SW480 (cell line): ENCODE data around the gene CCDC171.

Experiments used
- DNase-seq: peaks from one replicate; pipeline ENCODE4 v3.0.0-alpha.2; 2016; ENCODE audit warnings: low spot score

CCDC171 gene

DNA sequence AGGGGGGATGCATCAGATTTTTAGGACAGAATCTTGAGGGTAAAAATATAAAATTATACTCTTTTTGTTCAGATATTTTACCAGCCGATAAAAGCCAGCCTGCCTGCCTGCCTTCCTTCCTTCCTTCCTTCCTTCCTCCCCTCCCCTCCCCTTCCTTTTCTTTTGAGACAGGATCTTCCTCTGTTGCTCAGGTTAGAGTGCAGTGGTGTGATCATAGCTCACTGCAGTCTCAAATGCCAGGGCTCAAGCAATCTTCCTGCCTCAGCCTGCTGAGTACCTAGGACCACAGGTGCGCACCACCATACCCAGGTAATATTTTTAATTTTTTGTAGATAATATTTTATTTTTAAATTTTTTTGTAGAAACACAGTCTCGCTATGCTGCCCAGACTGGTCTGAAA lies 330.0 kb downstream of the CCDC171 start:
- no peak for DNase-seq

DNA sequence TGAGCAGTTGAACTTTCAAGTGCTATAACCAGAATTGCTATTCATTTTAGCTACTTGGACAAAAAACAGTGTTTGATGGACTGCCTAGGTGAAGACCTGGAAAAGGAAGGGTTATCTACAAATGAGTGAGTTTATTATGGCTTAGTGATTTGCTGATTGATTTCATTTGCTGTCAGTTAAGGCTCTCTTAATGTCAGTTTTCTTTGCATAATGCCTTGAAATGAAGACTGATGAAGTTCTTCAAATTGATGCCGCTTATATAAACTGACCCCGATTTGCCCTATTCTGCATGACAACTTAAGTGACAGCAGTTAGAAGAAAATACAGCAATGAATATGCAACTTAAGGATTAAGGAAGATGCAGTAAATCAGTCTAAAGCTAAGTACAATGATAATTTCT lies 332.6 kb downstream of the CCDC171 start:
- DNase-seq: no peak

DNA sequence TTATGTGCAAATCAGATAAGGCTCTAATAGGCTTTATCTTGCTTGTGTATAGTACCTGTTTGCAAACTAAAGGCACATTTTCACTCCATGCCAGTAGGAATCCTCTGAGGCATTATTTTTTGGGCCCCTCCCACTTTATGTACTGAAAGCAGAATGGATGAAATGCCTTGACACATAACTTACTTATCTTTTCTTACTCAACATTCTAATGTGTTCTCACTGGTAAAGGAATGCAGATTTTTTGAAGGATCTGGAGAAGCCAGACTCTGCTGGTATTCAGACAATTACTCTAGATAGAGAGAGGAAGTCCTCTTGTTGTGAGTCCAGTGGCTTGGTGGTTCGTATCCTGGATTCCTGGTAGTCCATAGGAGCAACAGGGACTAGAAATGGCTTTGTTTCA lies 336.7 kb downstream of the CCDC171 start:
- no peak for DNase-seq

DNA sequence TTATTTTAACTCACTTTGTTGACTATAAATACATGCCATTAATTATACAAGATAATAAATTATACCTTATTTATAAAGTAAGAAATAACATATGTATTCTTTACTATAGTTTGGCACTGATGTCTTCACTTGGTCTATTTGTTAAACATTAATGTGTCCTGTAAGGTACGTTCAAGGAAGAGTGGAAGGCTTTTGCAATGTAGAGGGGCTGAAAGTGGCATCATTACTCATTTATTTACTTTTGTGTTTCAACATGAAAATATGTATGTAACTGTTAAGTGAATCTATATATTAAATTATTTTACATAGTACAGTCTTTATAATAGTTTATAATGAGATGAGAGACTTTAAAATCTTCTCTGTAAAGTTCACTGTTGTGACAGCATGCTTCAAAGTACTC lies 348.7 kb downstream of the CCDC171 start:
- no peak for DNase-seq

DNA sequence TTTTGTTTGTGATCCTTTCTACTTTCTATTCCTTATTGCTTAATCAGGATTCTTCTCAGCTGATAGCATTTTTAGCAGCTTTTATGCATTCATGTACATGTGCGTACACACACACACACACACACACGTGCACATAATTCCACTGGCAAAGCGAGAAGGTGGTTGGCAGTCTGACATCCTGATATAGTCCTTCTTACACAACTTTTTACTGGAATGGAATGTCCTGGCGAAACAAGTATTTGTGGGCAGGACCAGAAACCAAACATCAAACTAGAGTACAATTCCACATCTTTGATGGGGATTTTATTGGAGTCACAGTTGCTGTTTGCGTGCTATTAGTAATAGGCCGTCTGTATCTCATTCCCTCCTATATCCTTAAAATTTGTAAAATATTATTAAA lies 356.5 kb downstream of the CCDC171 start:
- no peak for DNase-seq

DNA sequence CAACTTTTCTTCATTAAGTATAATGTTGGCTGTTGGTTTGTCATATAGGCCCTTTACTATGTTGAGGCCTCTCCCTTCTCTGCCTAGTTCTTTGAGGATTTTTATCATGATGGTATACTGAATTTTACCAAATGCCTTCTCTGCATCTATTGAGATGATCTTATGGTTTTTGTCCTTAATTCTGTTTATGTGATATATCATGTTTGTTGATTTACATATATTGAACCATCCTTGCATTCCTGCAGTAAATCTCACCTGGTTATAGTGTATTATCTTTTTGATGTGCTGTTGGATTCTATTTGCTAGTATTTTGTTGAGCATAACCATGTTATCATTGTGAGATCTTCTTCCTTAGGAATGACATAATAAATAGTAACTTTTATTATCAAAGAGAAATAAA lies 362.9 kb downstream of the CCDC171 start:
- DNase-seq: no peak

DNA sequence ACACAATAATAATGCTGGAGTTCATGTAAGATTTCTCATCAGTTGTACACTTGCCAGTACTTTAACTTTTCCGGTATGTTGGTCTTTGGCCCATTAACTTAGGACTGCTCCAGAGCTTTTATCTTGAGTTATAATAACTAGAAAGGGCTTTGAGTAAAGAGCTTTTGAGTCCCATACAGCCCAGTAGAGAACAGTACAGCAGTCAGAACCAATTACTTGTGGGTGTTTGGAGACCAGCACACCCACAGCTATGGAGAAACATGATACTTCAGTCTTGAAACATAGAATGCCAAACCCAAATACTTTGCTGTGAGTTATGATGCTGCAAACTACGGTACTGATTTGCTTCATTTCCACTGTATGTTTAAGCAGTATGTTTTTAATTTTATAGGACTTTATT lies 374.3 kb downstream of the CCDC171 start:
- no peak for DNase-seq

DNA sequence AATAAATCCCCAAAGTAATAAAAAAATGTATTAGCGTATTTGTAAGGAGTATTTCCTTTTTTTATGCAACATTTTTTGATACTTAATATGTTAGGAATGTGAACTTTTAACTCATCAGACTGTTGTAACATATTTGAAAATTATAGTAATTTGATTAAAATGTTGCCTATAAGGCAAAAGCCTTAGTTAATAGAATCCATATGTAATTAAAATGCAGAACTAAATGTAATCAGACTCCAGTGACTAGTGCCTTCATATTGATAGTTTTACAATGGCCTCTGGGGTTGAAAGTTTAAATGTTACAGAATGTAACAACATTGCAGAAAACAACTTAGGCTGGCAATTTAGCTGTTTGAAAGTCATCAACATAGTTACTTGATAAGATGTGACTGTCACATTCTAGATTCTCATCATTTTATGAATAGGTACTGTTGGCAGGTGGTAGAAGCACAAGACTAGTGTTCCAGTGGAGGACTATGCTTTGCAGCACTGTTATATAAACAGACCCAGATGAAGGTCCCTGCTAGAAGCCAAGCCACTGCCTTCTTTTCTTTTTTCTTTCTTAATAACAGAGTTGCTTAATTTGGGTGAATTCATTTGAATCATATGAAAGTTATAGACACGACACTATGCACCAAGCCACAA lies 382.9 kb downstream of the CCDC171 start:
- no peak for DNase-seq

DNA sequence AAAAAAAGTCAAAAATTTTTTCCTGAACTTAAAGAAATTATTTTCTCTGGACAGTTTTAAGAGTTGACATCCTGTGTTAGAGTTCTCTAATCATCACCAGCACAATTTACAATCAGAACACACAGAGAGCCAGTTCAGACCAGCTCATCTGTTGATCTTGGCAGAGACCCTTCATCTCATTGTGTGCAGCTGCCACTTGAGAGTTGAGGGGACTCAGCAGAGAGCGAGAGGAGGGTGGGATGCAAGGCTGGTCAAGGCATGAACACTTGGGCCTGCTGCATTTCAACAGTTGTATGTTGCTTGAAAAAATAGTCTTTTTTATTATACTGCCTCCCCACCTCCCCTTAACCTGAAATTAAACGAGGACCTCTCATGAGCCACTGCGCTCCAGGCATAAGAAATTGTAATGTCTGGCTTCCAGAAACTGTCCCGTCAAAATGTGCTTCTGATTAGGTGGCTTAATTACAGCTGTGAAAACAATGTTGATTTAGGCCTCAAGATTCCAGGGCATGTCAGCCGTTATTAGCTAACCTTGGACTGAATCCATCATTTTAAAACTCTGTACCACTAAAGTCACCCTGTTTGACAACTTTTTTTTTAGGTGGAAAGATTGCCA lies 383.6 kb downstream of the CCDC171 start:
- no peak for DNase-seq

DNA sequence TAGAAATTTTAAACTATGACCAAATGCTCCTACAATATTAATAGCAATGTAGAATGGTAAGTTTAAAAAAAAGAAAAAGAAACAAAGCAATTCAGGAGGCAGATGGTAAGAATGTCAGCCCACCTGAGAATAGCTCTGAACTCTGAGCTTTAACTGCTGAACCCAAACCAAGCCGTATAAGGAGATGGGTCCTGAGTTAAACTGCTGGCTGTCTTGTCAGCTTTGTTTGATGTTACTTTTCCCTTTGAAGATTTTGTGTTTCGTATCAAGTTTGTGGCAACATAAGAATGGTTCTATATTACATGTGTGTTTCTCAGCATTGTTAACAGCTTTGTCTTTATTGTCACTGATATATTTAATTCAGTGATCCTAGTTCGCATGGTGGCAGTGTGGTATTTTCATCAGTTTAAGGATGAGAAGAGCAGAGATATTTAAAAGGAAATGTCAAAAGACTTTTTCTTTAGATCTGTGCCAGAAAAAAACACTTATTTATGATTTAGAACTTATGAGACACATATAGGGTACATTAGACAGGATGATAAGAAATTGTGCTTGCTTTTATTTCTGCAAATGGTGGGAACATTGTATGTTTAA lies 390.1 kb downstream of the CCDC171 start:
- no peak for DNase-seq

DNA sequence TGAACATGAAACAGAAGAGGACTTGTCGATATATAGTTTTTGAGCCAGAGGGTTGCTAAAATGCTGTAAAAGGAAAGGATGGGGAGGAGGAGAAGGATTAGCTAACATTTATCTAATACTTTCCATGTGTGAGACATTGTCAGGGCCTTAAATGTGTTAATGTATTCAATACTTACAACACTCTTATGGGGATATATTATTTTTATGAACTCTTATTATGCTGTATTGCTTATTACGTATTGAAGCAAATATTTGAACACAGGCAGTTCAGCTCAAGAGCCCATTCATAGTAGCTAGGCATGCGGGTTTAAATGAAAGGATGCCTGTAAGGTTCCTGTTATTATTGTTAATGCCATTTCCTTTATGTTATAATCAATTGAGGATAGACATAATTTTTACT lies 391.5 kb downstream of the CCDC171 start:
- no peak for DNase-seq

DNA sequence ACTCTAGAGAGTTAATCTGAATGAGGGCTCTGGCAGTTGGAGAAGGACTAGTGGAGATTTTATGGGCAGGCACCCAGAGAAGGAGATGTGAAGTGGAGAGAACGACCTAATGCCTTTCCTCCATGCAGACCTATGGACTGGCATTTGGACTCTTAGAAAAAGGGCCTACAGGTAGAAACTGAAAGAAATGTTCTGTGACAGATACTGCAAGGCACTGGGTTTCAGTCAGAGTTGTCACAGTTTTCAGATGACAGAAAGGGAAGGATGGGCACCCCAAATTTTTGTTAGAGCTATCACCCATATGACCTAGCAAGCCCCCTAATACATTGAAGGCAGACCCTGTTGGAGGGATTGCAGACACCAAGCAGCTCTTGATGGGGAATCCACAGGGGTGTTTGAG lies 406.8 kb downstream of the CCDC171 start:
- no peak for DNase-seq

DNA sequence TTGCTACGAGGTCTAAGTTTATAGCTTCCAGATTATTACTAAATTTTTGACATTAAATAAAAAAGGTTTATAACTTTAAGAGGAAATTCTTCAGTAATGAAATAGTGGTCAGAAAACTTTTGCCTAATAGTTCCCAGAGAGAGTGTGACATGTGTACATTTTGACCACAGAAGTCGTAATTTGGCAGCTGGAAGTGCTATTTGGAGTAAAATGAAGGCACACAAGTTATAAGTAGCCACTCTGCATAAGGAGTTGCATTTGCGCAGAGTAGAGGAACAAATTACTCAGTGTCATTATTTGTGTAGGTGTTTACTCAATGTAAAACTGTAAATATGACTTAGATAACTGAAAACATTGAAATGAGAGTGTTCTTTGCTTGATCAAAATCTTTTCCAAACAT lies 408.4 kb downstream of the CCDC171 start:
- DNase-seq: no peak

DNA sequence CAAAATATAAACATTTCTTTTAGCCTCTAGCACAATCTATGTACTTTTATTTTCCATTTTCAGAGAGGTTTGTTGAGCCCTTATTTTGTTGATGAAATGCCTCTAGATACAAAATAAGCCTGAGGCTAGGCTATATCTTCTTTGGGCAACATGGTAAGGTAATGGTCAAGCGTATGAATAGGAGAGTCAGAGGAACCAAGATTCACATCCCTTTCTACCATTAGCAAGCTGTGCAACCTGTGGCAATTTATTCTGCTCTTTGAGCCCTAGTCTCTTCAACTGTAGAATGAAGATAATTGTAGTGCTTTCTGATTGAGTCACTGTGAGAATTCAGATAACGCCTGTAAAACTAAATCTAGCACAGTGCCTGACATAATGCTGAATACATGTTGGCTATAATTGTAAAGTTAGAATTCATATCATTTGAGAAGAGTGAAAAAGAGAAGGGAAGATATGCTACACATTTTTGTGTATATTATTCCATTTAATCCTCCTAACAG lies 412.5 kb downstream of the CCDC171 start:
- no peak for DNase-seq

DNA sequence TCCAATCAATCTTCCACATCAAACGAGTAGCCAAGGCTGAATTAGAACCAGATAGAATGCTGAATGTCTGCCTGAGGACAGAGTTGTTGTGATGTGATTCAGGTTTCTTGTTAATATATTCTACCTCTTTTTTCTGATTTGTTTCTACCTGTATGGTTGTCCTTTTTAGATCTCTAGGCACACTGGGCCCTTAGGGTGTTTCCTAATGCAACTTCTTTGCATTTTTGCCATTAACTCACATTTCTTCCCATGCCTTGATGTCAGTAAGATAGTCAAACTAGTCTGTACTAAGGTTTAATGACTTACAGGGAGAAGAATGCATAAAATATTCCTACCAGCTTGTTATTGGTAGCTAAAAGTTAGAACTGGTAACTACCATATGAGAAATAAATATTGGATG lies 413.6 kb downstream of the CCDC171 start:
- no peak for DNase-seq

DNA sequence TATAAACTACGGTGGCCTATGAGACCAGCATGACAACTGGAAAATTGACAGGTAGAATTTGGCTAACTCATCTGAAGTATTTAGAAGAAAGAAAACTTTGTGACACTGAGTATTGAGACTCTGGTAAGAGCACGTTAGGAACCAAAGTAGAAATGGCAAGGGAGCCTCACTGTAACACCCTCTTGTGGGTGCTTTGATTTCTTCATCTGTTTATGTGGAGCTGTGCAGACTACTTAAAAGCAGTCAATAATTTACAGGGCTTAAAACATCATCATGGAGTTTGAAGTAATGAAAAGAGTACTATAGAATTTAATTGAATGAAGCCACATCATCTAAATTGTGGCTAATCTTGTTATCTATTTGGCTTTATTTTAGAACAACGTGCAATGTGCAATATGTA lies 414.2 kb downstream of the CCDC171 start:
- no peak for DNase-seq

DNA sequence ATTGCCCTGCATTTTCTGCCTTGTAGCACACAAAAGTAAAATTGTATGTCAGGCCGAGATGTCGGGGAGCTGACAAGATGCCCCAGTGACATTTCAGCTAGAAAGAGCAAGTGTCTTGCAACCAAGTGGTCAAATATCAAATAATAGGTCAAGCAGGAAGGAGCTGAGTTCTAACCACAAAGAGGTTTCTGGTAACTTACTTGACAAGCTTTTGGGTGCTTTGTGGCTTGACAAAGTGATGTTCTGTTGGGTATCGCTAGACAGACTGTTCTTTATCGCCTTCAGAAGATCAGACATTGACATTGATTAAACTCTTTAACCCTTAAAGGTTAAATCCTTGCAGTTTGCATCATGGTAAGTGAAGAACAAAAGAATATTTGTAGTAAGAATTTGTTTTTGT lies 419.9 kb downstream of the CCDC171 start:
- no peak for DNase-seq

DNA sequence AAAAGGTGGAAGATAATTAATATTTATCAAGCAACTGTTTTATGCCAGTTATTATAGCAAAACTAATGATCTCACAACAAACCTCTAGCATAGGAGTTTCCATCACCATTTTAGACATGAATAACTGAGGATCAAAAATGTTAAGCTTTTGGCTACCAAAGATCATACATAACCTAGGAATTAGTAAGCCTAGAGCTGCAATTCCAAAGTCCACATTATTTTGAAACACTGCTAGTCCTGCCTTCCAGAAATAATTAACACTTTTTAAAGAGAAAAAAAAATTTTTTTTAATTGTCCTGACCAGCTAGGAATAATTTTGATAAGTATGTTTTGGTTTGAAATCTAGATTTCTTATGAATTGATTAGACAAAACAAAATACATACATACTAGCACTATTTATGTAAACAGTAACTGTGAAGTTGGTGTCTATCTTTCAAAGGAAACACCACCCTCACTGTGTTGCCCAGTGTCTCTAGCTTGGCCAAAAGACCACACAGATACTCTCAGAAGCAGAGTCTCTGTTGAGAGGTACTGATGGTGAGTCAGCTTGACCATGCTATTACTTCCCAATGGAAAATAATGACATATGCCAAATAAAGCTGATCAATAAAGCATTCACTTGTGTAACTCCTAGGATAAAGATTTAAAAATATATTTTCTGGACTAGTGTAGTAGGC lies 422.4 kb downstream of the CCDC171 start:
- DNase-seq: no peak

DNA sequence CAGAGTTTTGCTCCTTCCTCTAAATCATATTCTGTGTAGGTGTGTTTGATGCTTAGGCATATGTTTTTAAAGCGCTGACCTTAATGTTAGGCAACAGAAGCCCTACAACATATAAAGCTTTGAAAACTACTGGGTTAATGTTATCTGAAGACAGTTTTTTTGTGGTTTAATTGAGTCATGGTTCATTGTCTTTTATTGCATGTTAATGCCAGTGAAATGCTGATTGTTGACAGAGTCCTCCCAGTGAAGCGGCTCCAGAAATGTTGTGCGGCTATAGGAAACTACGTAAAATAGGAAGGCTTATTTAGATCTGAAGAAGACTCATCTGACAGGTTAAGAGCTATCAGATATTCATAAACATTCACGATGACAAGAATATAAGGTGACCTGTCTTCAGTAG lies 424.6 kb downstream of the CCDC171 start:
- peak; percentile 49 for DNase-seq

DNA sequence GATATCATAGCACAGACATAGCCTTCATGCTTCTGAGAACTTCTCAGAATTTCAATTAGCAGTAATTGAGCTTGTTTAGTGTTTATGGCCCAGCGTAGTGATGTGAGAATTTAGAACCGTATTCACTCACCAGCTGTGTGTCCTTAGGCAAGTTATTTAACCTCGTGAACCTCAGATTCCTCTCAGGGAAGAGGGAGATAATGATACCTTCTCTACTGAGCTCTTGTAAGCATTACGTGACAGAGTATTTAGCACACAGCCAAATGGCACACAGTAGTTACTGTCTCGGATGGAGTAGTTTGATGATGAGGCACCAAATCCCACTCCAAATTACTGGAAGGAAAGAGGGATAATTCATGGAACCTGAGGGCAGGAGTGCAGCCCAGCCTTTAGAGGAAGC lies 429.3 kb downstream of the CCDC171 start:
- no peak for DNase-seq

DNA sequence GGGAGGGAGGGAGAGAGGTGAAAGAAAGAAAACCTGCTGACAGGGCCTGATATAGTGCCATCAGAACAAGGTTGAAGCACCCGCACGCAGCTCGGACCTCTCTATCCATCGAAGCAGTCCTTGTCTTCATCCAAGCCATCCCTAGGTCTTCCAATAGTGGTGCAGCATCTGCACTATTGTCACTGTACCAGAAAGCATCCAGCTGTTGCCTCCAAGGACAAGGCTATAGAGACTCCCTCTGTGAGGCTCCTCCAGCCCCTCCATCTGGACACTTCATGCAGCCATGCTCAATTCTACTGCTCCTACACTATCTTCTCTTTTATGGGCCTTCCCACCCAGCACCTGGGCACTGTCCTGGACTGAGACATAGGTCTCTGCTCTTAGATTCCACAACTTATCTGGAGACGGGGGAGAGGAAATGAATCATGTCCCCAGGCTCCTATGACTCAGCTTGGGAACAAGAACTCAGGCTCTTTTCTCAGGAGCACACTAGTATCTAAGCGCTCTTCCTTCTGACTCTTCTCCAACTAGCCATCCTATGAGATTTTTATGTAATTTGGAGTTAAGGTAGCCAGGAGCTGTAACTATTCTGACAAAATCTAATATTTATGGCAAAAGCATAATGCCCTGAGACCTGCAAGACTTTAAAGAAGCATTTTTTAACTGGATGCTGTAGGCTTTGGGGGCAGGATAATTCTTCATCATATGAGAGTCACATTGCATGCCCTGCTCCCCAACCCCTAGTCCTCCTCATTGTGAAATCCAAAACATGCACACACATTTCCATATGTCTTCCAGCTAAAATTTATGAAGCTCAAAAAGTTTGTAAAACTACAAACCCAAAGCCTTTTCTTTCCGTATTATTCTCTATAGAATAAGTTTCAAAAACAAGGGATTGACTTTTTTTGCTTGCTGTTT lies 446.8 kb downstream of the CCDC171 start:
- peak; percentile 20 for DNase-seq

DNA sequence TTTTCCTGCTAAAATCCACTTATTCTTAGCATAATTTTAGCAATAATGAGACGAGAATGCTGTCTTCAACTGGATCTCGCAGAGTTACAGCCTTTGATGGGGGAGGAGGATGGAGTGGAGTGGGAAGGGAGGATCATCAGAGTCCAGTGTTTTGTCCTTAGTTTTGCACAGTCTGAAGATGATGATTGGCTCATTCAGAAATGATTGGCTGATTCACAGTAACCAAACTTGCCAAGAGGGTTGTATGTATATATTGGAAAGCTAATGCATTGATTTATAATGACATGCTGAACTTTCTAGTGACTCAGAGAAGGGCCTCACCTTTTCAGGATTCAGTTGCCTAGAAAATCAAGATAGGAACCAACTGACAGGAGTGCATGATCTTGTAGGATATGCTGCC lies 448.0 kb downstream of the CCDC171 start:
- no peak for DNase-seq
